ENCODE results near the gene MDN1.

The MDN1 gene

DNA sequence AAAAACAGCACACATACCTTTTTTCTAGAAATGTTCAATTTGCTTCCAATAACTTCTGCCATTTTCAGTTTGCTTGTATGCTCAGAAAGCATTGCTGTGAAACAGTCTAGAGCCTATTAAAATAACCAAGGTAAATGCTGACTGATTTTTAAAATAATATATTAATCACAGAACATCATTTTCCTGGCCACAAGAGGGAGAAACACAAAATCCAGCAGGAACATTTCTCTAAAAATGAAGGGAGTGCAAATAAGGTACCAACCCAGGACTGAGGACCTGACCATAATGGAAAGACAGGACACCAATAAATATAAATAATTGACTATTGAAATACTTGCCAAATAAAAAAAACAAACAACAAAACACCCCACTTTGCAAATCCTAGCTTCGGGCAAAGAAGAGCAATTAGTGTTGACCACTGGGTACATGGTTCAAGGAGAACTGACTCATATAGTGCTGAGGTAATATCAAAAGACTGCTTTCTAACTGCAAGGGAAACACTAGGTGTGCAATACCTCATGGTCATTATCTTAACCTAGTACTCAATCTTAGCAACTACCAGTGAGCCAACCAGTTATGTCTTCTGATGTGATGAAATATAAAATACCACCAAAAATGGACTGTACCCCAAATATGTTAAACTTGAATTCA is 42.9 kb downstream of the MDN1 start:
- DNase-seq (ENCODE audit: low read depth), result no peak
- TF ChIP-seq, protein P1, sequence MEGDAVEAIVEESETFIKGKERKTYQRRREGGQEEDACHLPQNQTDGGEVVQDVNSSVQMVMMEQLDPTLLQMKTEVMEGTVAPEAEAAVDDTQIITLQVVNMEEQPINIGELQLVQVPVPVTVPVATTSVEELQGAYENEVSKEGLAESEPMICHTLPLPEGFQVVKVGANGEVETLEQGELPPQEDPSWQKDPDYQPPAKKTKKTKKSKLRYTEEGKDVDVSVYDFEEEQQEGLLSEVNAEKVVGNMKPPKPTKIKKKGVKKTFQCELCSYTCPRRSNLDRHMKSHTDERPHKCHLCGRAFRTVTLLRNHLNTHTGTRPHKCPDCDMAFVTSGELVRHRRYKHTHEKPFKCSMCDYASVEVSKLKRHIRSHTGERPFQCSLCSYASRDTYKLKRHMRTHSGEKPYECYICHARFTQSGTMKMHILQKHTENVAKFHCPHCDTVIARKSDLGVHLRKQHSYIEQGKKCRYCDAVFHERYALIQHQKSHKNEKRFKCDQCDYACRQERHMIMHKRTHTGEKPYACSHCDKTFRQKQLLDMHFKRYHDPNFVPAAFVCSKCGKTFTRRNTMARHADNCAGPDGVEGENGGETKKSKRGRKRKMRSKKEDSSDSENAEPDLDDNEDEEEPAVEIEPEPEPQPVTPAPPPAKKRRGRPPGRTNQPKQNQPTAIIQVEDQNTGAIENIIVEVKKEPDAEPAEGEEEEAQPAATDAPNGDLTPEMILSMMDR (IDR thresholded peaks at IDR 0.05; ENCODE audit: low read depth, low read length, missing control alignments), result no peak

DNA sequence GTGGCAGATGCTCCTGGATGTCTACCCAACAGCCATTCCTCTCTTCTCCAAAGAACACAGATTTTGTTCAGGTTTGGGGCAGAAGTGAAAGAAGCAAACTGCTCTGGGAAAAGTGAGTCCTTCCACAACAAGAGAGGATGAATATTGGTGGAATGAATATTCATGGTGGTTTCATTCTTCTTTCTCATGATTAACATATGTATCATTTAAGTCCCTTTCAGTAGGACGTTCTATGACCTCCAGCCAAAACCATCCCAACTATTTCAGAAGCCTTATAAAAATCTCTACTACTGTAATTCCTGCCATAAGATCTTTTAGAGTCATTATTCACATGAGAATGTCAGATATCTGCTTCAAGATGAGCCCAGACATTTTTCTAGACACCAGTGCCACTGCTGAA is 44.4 kb downstream of the MDN1 start:
- H3K4me3 ChIP-seq (ENCODE audit: low read depth, low read length), result no peak overlapping the region
- TF ChIP-seq, protein P1 (IDR thresholded peaks at IDR 0.05; ENCODE audit: low read depth, low read length, missing control alignments), result no peak
- no peak for DNase-seq (ENCODE audit: low read depth)

More for the DNA sequence above, 42.9 kb downstream of the MDN1 start:
- H3K4me3 ChIP-seq (ENCODE audit: low read depth, low read length), result no peak overlapping the region

DNA sequence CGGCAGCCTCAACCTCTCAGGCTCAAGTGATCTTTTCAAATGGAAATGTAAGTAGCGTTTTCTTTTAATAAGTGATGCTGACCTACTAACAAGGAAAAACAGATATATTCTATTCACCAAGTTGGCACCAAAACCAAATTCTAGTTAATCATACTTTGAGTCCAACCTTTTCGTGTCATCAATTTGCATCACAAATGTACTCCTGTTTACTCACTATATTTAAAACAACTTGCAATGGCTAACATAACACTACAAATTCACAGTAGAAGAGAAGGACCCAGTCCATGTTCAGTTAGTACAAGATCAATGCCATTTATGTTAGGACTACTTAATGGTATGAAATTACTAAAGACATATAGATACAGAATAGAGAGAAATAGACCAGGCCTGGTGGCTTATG is 50.0 kb downstream of the MDN1 start:
- no peak for DNase-seq (ENCODE audit: low read depth)
- TF ChIP-seq, protein P1 (IDR thresholded peaks at IDR 0.05; ENCODE audit: low read depth, low read length, missing control alignments), result no peak
- H3K4me3 ChIP-seq (ENCODE audit: low read depth, low read length), result no peak overlapping the region

DNA sequence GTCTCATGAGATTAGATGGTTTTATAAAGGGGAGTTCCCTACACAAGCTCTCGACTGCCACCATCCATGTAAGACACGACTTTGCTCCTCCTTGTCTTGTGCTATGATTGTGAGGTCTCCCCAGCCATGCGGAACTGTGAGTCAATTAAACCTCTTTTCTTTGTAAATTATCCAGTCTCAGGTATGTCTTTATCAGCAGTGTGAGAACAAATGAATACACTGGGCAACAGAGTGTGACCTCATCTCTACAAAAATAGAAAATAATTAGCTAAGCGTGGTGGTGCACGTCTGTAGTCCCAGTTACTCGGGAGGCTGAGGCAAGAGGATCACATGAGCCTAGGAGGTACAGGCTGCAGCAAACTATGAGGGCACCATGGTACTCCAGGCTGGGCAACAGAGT is 51.3 kb downstream of the MDN1 start:
- H3K4me3 ChIP-seq (ENCODE audit: low read depth, low read length), result no peak overlapping the region
- TF ChIP-seq, protein P1 (IDR thresholded peaks at IDR 0.05; ENCODE audit: low read depth, low read length, missing control alignments), result no peak

DNA sequence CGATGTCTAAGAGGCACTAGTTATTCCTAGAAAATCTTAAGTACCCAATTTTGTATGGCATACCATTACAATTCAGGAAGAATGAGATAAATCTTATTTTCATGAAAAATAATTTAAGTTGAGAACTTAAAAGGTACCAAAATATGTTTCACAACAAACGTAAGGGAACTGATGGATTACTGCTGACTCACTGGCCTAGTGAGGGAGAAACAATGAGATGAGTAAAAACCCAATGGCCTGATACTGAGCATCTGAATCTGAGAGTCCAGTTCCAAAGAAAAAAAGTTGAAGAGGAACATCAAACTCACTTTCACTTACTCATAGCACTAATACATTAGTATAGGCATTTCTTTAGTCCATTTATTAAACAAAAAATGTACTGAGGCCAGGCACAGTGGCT is 56.0 kb downstream of the MDN1 start:
- no peak for DNase-seq (ENCODE audit: low read depth)
- H3K4me3 ChIP-seq (ENCODE audit: low read depth, low read length), result no peak overlapping the region
- TF ChIP-seq, protein P1 (IDR thresholded peaks at IDR 0.05; ENCODE audit: low read depth, low read length, missing control alignments), result no peak

More for the DNA sequence above, 51.3 kb downstream of the MDN1 start:
- DNase-seq (ENCODE audit: low read depth), result no peak

DNA sequence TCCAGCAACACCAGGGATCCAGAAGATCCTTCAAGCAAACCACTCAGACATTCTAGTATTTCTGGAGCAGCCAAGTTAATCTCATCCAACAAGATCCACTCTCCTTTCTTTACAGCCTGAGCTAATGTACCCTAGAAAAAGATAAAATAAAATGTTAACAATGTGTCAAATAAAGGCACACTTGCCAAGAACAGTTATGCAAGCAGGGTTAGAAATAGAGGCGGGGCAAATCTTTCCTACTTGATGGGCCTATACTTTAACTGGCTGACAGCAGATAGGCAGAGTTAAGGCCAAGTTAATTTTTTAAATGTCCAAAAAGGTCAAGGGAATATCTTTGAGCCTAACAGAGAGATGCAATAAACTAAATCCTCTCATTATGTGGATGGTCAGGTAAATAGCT is 60.8 kb downstream of the MDN1 start:
- DNase-seq (ENCODE audit: low read depth), result no peak
- TF ChIP-seq, protein P1 (IDR thresholded peaks at IDR 0.05; ENCODE audit: low read depth, low read length, missing control alignments), result no peak

DNA sequence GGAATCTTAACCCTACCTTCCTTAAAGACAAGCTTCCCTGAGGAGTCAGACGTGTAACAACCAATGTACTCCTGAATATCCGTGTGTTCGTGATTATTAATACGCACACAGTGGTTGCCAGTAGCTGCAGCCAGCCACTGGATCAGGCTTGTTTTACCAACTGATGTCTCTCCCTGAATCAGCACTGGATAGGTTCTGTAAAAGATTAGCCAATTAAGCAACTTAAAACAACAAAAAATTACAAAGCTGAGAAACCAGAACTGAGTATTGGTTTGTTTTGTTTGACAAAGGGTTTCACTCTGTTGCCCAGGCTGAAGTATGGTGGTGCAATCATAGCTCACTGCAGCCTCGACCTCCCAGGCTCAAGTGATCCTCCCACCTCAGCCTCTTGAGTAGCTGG is 69.3 kb downstream of the MDN1 start:
- TF ChIP-seq, protein P1 (IDR thresholded peaks at IDR 0.05; ENCODE audit: low read depth, low read length, missing control alignments), result no peak
- DNase-seq (ENCODE audit: low read depth), result no peak
- H3K4me3 ChIP-seq (ENCODE audit: low read depth, low read length), result no peak overlapping the region

More for the DNA sequence above, 60.8 kb downstream of the MDN1 start:
- H3K4me3 ChIP-seq (ENCODE audit: low read depth, low read length), result no peak overlapping the region
